WERI-Rb-1 (cell line): ENCODE measurements around the gene AK9.

Experiments
- DNase-seq: peaks from one replicate; pipeline ENCODE4 v3.0.0-alpha.2; 2020
- H3K27ac ChIP-seq: fragments of 250-450 bp; sonication (Bioruptor Pico); 2 replicates; pipeline ENCODE4 v1.5.1; 2020; ENCODE audit warnings: mild to moderate bottlenecking, moderate library complexity
- H3K27me3 ChIP-seq: fragments of 250-450 bp; sonication (Bioruptor Pico); 2 replicates; pipeline ENCODE4 v1.5.1; 2021; ENCODE audit warnings: mild to moderate bottlenecking, low read depth, moderate library complexity; ENCODE audit not compliant: insufficient read depth, severe bottlenecking
- H3K36me3 ChIP-seq: fragments of 250-450 bp; sonication (Bioruptor Pico); 2 replicates; pipeline ENCODE4 v1.5.1; 2020; ENCODE audit warnings: mild to moderate bottlenecking, moderate library complexity
- H3K4me3 ChIP-seq: 2 replicates; pipeline ENCODE4 v1.5.1; 2011; ENCODE audit warnings: low read depth, mild to moderate bottlenecking, control low read depth, low read length
- H3K9me3 ChIP-seq: fragments of 250-450 bp; sonication (Bioruptor Pico); 2 replicates; pipeline ENCODE4 v1.5.1; 2021; ENCODE audit warnings: mild to moderate bottlenecking, moderate library complexity; ENCODE audit not compliant: severe bottlenecking
- TF ChIP-seq, protein P1 (sequence below): IDR thresholded peaks from 2 replicates; pipeline ENCODE4 v1.5.1; 2011; ENCODE audit warnings: low read depth, mild to moderate bottlenecking, control low read depth, inconsistent platforms, low read length

Gene AK9

DNA sequence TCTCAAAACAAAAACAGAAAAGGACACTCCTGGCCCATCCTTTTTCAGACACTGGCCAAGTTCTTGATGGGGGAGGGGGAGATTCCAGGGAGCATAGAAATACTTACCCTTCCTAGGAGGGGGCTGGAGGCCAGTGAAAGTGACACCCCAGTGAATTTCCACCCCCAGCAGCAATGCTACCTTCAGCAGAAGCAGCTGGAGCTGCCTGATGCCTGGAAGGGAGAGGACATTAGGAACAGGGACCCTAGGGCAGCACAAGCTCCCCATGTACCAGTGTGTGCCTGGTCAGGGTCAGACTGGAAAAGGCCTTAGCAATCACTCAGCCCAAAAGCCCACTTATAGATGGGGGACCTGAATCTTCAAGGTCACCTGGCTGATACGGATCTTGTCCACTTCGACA is 237.8 kb downstream of the AK9 start:
- H3K4me3 ChIP-seq = no peak overlapping the region
- H3K36me3 ChIP-seq = no peaks in the 10 kb centered on the region
- TF ChIP-seq, protein P1, sequence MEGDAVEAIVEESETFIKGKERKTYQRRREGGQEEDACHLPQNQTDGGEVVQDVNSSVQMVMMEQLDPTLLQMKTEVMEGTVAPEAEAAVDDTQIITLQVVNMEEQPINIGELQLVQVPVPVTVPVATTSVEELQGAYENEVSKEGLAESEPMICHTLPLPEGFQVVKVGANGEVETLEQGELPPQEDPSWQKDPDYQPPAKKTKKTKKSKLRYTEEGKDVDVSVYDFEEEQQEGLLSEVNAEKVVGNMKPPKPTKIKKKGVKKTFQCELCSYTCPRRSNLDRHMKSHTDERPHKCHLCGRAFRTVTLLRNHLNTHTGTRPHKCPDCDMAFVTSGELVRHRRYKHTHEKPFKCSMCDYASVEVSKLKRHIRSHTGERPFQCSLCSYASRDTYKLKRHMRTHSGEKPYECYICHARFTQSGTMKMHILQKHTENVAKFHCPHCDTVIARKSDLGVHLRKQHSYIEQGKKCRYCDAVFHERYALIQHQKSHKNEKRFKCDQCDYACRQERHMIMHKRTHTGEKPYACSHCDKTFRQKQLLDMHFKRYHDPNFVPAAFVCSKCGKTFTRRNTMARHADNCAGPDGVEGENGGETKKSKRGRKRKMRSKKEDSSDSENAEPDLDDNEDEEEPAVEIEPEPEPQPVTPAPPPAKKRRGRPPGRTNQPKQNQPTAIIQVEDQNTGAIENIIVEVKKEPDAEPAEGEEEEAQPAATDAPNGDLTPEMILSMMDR = no peak
- no peaks in the 10 kb centered on the region for H3K9me3 ChIP-seq
- H3K27ac ChIP-seq = no peak overlapping the region
- no peak for DNase-seq
- no peaks in the 10 kb centered on the region for H3K27me3 ChIP-seq

DNA sequence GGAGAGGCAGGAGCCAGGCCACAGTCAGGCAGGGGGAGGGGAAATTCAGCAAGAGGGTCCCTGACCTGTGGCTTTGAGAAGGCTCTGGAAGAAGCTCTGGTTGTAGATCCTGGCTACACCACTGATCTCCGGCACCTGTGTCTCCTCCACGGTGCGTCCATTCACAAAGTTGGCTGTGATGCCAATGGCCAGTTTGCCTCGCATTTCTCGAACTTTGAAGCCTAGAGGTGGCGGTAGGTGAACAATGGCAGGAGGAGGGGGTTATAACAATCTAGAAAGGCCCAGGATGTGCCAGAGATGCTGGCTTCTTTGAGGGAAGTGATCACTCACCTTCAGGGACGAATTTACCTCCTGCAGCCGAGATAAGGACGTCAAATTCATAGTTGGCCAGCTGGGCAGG is 238.8 kb downstream of the AK9 start:
- H3K27me3 ChIP-seq = no peaks in the 10 kb centered on the region
- DNase-seq = no peak
- no peaks in the 10 kb centered on the region for H3K9me3 ChIP-seq
- H3K27ac ChIP-seq = no peak overlapping the region
- no peaks in the 10 kb centered on the region for H3K36me3 ChIP-seq
- H3K4me3 ChIP-seq = no peak overlapping the region
- TF ChIP-seq, protein P1 = no peak

DNA sequence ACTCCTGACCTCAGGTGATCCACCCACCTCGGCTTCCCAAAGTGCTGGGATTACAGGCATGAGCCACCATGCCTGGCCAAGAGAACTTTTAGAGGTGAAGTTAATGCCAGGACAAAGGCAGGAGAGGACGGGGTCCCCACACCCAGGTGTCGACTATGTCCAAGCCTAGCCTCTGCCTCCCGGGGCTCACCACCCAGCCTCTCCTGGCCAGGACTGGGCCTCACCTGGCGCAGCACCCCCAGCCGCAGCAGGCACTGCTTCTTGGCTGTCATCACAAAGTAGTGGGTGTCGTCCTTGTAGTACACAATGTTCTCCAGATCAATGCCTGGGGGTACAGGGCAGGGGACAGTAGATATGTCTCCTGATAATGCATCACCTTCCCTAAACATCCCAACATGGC is 239.6 kb downstream of the AK9 start:
- no peaks in the 10 kb centered on the region for H3K9me3 ChIP-seq
- H3K4me3 ChIP-seq = no peak overlapping the region
- TF ChIP-seq, protein P1 = no peak
- no peak for DNase-seq
- H3K27me3 ChIP-seq = no peaks in the 10 kb centered on the region
- H3K27ac ChIP-seq = no peak overlapping the region
- H3K36me3 ChIP-seq = no peaks in the 10 kb centered on the region

DNA sequence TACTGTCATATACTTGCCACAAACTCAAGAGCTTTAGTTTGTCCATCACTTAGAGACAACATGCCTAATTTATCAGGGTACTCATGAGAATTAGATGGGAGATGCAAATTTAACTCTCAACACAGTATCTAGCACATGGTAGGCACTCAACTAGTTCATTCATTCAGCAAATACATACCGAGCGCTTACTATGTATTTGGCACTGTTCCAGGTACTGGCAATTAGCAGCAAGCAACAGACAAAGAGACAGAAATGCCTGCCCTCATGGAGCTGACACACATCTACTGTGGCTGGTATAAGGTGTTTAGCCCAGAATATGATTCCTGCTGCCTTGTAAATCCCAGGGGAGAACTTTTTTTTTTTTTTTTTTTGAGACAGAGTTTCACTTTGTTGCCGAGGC is 240.2 kb downstream of the AK9 start:
- peaks cover 3% of the 10 kb centered on the region for H3K36me3 ChIP-seq
- no peaks in the 10 kb centered on the region for H3K27me3 ChIP-seq
- H3K27ac ChIP-seq = no peak overlapping the region
- no peaks in the 10 kb centered on the region for H3K9me3 ChIP-seq
- H3K4me3 ChIP-seq = no peak overlapping the region
- TF ChIP-seq, protein P1 = no peak
- DNase-seq = no peak

GRCh38 chr6:109449795-109450673 is 241.0 kb downstream of the AK9 start:
- Histone ChIP-seq H3K27ac (no peak overlapping the region), H3K4me3 (no peak overlapping the region), H3K36me3 (peaks cover 10% of the 10 kb centered on the region), H3K9me3 (no peaks in the 10 kb centered on the region), H3K27me3 (no peaks in the 10 kb centered on the region)
- TF ChIP-seq, protein P1 = no peak
- no peak for DNase-seq
